ENCODE data around the gene KRT33A. TPM values are rescaled to one million over a fixed set of nuclear protein-coding genes. Genes with fewer than 3 reads are reported as not detected.
"Not testable (repeated sequence)": the region's sequence is repeated elsewhere in the genome, so short reads cannot be mapped to it uniquely, and the experiment has no call there.

Gene KRT33A
- total RNA-seq (2014; rRNA removed; shearing (Covaris generic); ENCODE audit: low replicate concordance), result not detected in 2 replicates

- in situ Hi-C loops (cut with HindIII; ENCODE audit: low pct_unique_long_range_greater_than_20kb, low sequenced_read_pairs), result not testable (repeated sequence)
These were observed at the start of gene KRT33A for GRCh38 chr17:41350381-41350878. Gene KRT33A (minus strand): TSS chr17:41350828. CDS start chr17:41350767, 61 bp downstream.

GRCh38 chr17:41396996-41397660, 46.5 kb upstream of the KRT33A start, which contains the start of gene KRT31:
Gene KRT31 (minus strand): TSS chr17:41397608. CDS start chr17:41397539, 69 bp downstream.
- in situ Hi-C loops (cut with HindIII; ENCODE audit: low pct_unique_long_range_greater_than_20kb, low sequenced_read_pairs), result no loop called here
- no peak for DNase-seq (ENCODE audit: low read depth)

More at GRCh38 chr17:41350381-41350878, at the start of gene KRT33A:
- DNase-seq (ENCODE audit: low read depth), result not testable (repeated sequence)

GRCh38 chr17:41396340-41396739, 45.7 kb upstream of the KRT33A start:
- in situ Hi-C loops (cut with HindIII; ENCODE audit: low pct_unique_long_range_greater_than_20kb, low sequenced_read_pairs), result no loop called here

GRCh38 chr17:41395611-41396010, 45.0 kb upstream of the KRT33A start:
- no peak for DNase-seq (ENCODE audit: low read depth)
- in situ Hi-C loops (cut with HindIII; ENCODE audit: low pct_unique_long_range_greater_than_20kb, low sequenced_read_pairs), result no loop called here

More at GRCh38 chr17:41396340-41396739, 45.7 kb upstream of the KRT33A start:
- no peak for DNase-seq (ENCODE audit: low read depth)

GRCh38 chr17:41395044-41395443, 44.4 kb upstream of the KRT33A start:
- DNase-seq (ENCODE audit: low read depth); in situ Hi-C loops (cut with HindIII; ENCODE audit: low pct_unique_long_range_greater_than_20kb, low sequenced_read_pairs): not testable (repeated sequence)

GRCh38 chr17:41394254-41394996, 43.8 kb upstream of the KRT33A start:
- in situ Hi-C loops (cut with HindIII; ENCODE audit: low pct_unique_long_range_greater_than_20kb, low sequenced_read_pairs), result no loop called here
- DNase-seq (ENCODE audit: low read depth), result no peak

- in situ Hi-C loops (cut with HindIII; ENCODE audit: low pct_unique_long_range_greater_than_20kb, low sequenced_read_pairs), result no loop called here
- DNase-seq (ENCODE audit: low read depth), result no peak
These were observed 43.2 kb upstream of the KRT33A start for GRCh38 chr17:41393826-41394225.

GRCh38 chr17:41393294-41393693, 42.7 kb upstream of the KRT33A start:
- no peak for DNase-seq (ENCODE audit: low read depth)
- in situ Hi-C loops (cut with HindIII; ENCODE audit: low pct_unique_long_range_greater_than_20kb, low sequenced_read_pairs), result no loop called here

- DNase-seq (ENCODE audit: low read depth), result no peak
- in situ Hi-C loops (cut with HindIII; ENCODE audit: low pct_unique_long_range_greater_than_20kb, low sequenced_read_pairs), result no loop called here
These were observed 41.6 kb upstream of the KRT33A start for GRCh38 chr17:41392278-41392677.

GRCh38 chr17:41391535-41391934, 40.9 kb upstream of the KRT33A start:
- in situ Hi-C loops (cut with HindIII; ENCODE audit: low pct_unique_long_range_greater_than_20kb, low sequenced_read_pairs), result no loop called here
- DNase-seq (ENCODE audit: low read depth), result no peak

- no peak for DNase-seq (ENCODE audit: low read depth)
- in situ Hi-C loops (cut with HindIII; ENCODE audit: low pct_unique_long_range_greater_than_20kb, low sequenced_read_pairs), result no loop called here
These were observed 39.8 kb upstream of the KRT33A start for GRCh38 chr17:41390411-41390938.

- in situ Hi-C loops (cut with HindIII; ENCODE audit: low pct_unique_long_range_greater_than_20kb, low sequenced_read_pairs), result no loop called here
- no peak for DNase-seq (ENCODE audit: low read depth)
These were observed 37.0 kb upstream of the KRT33A start for GRCh38 chr17:41387670-41388069.

GRCh38 chr17:41386227-41386626, 35.6 kb upstream of the KRT33A start:
- in situ Hi-C loops (cut with HindIII; ENCODE audit: low pct_unique_long_range_greater_than_20kb, low sequenced_read_pairs), result no loop called here
- DNase-seq (ENCODE audit: low read depth), result no peak

GRCh38 chr17:41383690-41384089, 33.1 kb upstream of the KRT33A start:
- in situ Hi-C loops (cut with HindIII; ENCODE audit: low pct_unique_long_range_greater_than_20kb, low sequenced_read_pairs), result no loop called here
- DNase-seq (ENCODE audit: low read depth), result no peak

GRCh38 chr17:41382394-41382793, 31.8 kb upstream of the KRT33A start:
- in situ Hi-C loops (cut with HindIII; ENCODE audit: low pct_unique_long_range_greater_than_20kb, low sequenced_read_pairs), result no loop called here
- no peak for DNase-seq (ENCODE audit: low read depth)

GRCh38 chr17:41381943-41382342, 31.3 kb upstream of the KRT33A start, which contains the start of gene KRT34:
Gene KRT34 (minus strand): TSS chr17:41382306. CDS start chr17:41382246, 60 bp downstream.
- DNase-seq (ENCODE audit: low read depth); in situ Hi-C loops (cut with HindIII; ENCODE audit: low pct_unique_long_range_greater_than_20kb, low sequenced_read_pairs): not testable (repeated sequence)

- in situ Hi-C loops (cut with HindIII; ENCODE audit: low pct_unique_long_range_greater_than_20kb, low sequenced_read_pairs), result not testable (repeated sequence)
- peak; percentile 84 for DNase-seq (ENCODE audit: low read depth)
These were observed 29.5 kb upstream of the KRT33A start for GRCh38 chr17:41380091-41380490.

GRCh38 chr17:41377546-41377945, 26.9 kb upstream of the KRT33A start:
- no peak for DNase-seq (ENCODE audit: low read depth)
- in situ Hi-C loops (cut with HindIII; ENCODE audit: low pct_unique_long_range_greater_than_20kb, low sequenced_read_pairs), result no loop called here

GRCh38 chr17:41369713-41370112, 19.1 kb upstream of the KRT33A start, which contains the start of gene KRT33B:
Gene KRT33B (minus strand): TSS chr17:41369813. CDS start chr17:41369750, 63 bp downstream.
- no peak for DNase-seq (ENCODE audit: low read depth)
- in situ Hi-C loops (cut with HindIII; ENCODE audit: low pct_unique_long_range_greater_than_20kb, low sequenced_read_pairs), result no loop called here

All from Caki2 (cell line).